ENCODE data around the gene RBP3. TPM values are rescaled to one million over a fixed set of nuclear protein-coding genes. Genes with fewer than 3 reads are reported as not detected.

Gene RBP3
- total RNA-seq, 4 donors from 2014 or later = not detected

DNA sequence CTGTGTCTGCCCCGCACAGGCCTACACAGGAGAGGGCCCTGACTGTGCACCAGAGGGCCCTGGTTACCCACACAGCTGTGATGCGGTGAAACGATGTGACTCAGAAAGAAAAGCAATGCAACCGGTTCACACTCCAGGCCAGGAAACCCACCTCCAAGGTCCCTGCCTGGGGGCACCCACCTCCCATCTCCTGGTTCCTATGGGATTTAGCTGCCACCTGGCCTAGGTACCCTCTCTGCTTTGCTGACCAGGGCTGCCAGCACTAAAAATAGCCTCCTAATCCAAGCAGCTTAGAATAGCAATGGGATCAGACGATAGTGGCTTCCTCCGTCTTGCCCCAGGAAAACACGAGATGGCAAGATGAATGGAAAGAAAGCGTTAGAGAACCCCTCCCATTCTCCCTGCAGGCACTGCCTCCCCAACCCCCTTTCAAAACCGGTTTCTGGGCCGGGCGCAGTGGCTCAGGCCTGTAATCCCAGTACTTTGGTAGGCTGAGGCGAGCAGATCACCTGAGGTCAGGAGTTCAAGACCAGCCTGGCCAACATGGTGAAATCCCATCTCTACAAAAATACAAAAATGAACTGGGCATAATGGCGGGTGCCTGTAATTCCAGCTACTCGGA lies 12.4 kb downstream of the RBP3 start:
- TF ChIP-seq POLR2A (IDR thresholded peaks at IDR 0.05) = no peak
- DNase-seq = no peak
- Histone ChIP-seq H3K4me3 (no peak overlapping the region), H3K27ac (no peak overlapping the region), H3K27me3 (no peaks in the 10 kb centered on the region), H3K4me1 (no peaks in the 10 kb centered on the region), H3K36me3 (no peaks in the 10 kb centered on the region), H3K9me3 (no peaks in the 10 kb centered on the region)
- intact Hi-C loops (cut with DNase I; ENCODE audit: low total_unique reads) = no loop called here

DNA sequence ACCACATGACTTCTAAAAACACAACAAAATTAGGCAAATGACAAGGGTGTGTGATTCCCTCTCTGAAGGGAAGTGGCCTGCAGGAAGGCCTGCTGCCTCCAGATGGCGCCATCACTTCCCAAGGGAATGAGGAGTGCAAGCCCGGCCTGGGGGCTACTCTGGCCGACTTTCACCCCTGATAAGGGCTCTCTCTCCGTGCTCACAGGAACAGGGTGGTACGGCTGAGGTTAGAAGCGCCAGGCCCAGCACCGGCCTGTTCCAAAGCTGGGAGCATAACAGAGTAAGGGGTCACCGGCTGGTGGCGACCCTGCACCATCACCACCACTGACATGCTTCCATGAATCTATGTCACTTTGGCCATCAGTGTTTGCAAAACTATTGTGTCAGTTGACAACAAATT lies 13.1 kb downstream of the RBP3 start:
- intact Hi-C loops (cut with DNase I; ENCODE audit: low total_unique reads) = no loop called here
- no peak for DNase-seq
- Histone ChIP-seq H3K27me3 (no peaks in the 10 kb centered on the region), H3K36me3 (no peaks in the 10 kb centered on the region), H3K27ac (no peak overlapping the region), H3K9me3 (no peaks in the 10 kb centered on the region), H3K4me3 (no peak overlapping the region), H3K4me1 (no peaks in the 10 kb centered on the region)
- TF ChIP-seq, protein P1, sequence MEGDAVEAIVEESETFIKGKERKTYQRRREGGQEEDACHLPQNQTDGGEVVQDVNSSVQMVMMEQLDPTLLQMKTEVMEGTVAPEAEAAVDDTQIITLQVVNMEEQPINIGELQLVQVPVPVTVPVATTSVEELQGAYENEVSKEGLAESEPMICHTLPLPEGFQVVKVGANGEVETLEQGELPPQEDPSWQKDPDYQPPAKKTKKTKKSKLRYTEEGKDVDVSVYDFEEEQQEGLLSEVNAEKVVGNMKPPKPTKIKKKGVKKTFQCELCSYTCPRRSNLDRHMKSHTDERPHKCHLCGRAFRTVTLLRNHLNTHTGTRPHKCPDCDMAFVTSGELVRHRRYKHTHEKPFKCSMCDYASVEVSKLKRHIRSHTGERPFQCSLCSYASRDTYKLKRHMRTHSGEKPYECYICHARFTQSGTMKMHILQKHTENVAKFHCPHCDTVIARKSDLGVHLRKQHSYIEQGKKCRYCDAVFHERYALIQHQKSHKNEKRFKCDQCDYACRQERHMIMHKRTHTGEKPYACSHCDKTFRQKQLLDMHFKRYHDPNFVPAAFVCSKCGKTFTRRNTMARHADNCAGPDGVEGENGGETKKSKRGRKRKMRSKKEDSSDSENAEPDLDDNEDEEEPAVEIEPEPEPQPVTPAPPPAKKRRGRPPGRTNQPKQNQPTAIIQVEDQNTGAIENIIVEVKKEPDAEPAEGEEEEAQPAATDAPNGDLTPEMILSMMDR (IDR thresholded peaks at IDR 0.05) = peak in 2 of 4 experiments; percentile 18 to 27
- no peak for TF ChIP-seq POLR2A (IDR thresholded peaks at IDR 0.05)

DNA sequence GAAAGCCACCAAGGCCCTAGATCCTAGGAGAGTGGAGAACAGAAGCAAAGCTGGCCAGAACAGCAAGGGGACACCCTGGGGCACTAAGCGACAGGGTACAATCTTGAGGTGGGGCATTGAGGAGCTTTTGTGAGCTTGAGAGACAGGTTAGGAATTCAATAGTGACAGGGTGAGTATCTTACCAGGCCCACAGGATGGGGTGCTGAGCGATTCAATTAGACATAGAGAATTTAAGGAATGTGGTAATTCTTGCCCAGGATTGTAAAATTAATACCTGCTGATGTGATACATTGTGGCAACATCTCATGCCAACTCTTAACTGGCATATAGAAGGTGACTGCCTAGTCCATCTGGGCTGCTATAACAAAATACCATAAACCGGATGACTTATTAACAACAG lies 14.0 kb downstream of the RBP3 start:
- TF ChIP-seq, protein P1 (IDR thresholded peaks at IDR 0.05) = no peak
- no peak for TF ChIP-seq POLR2A (IDR thresholded peaks at IDR 0.05)
- no peaks in the 10 kb centered on the region for H3K9me3 ChIP-seq
- H3K36me3 ChIP-seq = no peaks in the 10 kb centered on the region
- no peak overlapping the region for H3K27ac ChIP-seq
- no peak for DNase-seq
- no peaks in the 10 kb centered on the region for H3K4me1 ChIP-seq
- no peaks in the 10 kb centered on the region for H3K27me3 ChIP-seq
- H3K4me3 ChIP-seq = no peak overlapping the region
- intact Hi-C loops (cut with DNase I; ENCODE audit: low total_unique reads) = no loop called here

DNA sequence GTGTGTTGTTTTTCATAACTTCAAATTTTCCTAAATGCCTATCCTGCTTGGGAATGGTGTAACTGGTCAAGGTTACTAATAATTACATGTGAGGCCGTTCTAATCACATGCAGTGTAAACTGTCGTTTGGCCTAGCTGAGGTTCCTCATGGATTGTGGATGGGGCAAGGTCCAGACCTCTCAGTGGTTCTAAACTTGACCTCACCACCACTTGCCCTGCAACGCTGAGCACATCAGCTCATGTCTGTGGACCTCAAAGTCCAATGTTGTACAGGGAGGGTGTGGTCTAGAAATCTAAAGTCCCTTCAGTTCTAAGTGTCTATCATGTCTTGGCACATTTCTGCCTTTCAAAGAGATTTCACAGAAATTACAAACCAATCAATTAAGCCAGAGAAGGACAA lies 15.6 kb downstream of the RBP3 start:
- TF ChIP-seq, protein P1 (IDR thresholded peaks at IDR 0.05) = no peak
- TF ChIP-seq POLR2A (IDR thresholded peaks at IDR 0.05) = no peak
- H3K9me3 ChIP-seq = no peaks in the 10 kb centered on the region
- intact Hi-C loops (cut with DNase I; ENCODE audit: low total_unique reads) = no loop called here
- no peak overlapping the region for H3K27ac ChIP-seq
- H3K4me1 ChIP-seq = no peaks in the 10 kb centered on the region
- no peak overlapping the region for H3K4me3 ChIP-seq
- H3K27me3 ChIP-seq = no peaks in the 10 kb centered on the region
- no peaks in the 10 kb centered on the region for H3K36me3 ChIP-seq
- DNase-seq = no peak

DNA sequence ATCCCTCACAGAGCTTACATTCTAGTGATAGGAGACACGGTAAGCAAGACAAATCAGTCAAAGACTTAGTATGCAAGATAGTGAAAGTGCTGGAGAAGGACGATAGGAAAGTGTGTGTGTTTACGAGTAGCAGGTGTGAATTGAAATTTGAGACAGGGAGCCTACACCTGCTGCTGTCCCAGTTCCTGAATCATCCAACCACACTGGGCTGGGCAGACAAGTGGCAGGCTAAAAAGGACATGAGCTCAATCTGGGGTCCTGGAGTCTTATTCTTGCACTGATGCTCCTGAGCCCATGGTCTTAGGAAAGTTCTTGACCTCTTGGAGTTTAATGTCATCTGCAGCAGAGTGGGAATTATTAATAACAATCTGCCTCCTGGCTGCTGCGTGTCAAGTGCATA lies 16.2 kb downstream of the RBP3 start:
- no peaks in the 10 kb centered on the region for H3K36me3 ChIP-seq
- no peaks in the 10 kb centered on the region for H3K9me3 ChIP-seq
- H3K4me3 ChIP-seq = no peak overlapping the region
- no peaks in the 10 kb centered on the region for H3K4me1 ChIP-seq
- DNase-seq = no peak
- intact Hi-C loops (cut with DNase I; ENCODE audit: low total_unique reads) = no loop called here
- TF ChIP-seq POLR2A (IDR thresholded peaks at IDR 0.05) = no peak
- TF ChIP-seq, protein P1 (IDR thresholded peaks at IDR 0.05) = no peak
- H3K27me3 ChIP-seq = no peaks in the 10 kb centered on the region
- no peak overlapping the region for H3K27ac ChIP-seq

DNA sequence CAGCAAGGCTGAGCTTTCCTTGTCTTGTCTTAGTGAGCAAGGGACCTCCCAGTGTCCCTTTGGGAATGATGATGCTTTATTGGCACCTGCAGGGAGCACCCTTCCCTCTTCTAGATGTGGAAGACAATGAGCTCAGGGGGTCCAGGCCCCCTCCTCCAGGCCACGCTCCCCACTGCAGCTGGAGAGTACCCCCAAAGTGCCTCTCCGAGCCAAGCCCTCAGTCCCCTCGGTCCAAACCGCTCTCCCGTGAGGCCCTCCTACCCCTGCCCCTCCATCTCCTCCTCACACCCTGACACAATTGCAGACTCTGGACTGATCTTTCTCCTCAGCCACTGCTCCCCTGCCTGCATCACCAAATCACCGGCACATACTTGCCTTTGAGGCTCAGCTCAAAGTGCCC lies 16.7 kb downstream of the RBP3 start:
- Histone ChIP-seq H3K4me3 (no peak overlapping the region), H3K27me3 (no peaks in the 10 kb centered on the region), H3K4me1 (no peaks in the 10 kb centered on the region), H3K27ac (no peak overlapping the region), H3K36me3 (no peaks in the 10 kb centered on the region), H3K9me3 (no peaks in the 10 kb centered on the region)
- DNase-seq = no peak
- intact Hi-C loops (cut with DNase I; ENCODE audit: low total_unique reads) = no loop called here
- no peak for TF ChIP-seq POLR2A (IDR thresholded peaks at IDR 0.05)
- TF ChIP-seq, protein P1 (IDR thresholded peaks at IDR 0.05) = no peak

All from uterus (tissue), 4 donors.